Neural cell (in vitro differentiated cells): ENCODE measurements around the gene NRG3. TPM values are rescaled to one million over a fixed set of nuclear protein-coding genes. Genes with fewer than 3 reads are reported as not detected.

ENCODE experiments used
- H2AFZ ChIP-seq: fragments of 200-600, 300-800 bp; sonication (generic), shearing (Covaris generic); 2 replicates; pipeline ENCODE4 v1.6.0; 2014; ENCODE audit warnings: low read depth, mild to moderate bottlenecking, antibody characterized with exemption, low read length, moderate library complexity
- H3F3A ChIP-seq: fragments of 200-600 bp; shearing (Covaris generic); 2 replicates; pipeline ENCODE4 v1.6.1; 2016; ENCODE audit warnings: mild to moderate bottlenecking, moderate library complexity, mixed read lengths, antibody characterized with exemption, low read length; ENCODE audit not compliant: insufficient read depth, poor library complexity, severe bottlenecking
- H3K27ac ChIP-seq: fragments of 200-600, 300-800 bp; sonication (generic), shearing (Covaris generic); 2 replicates; pipeline ENCODE4 v1.5.1; 2014; ENCODE audit warnings: mild to moderate bottlenecking, low read length, moderate library complexity
- H3K27me3 ChIP-seq: fragments of 300-800, 200-600 bp; sonication (generic), shearing (Covaris generic); 2 replicates; pipeline ENCODE4 v1.6.0; 2014; ENCODE audit warnings: mild to moderate bottlenecking, low read depth, low read length, moderate library complexity; ENCODE audit not compliant: insufficient read depth
- H3K36me3 ChIP-seq: fragments of 300-800, 200-600 bp; sonication (generic), shearing (Covaris generic); 2 replicates; pipeline ENCODE4 v1.5.1; 2014; ENCODE audit warnings: mild to moderate bottlenecking, antibody characterized with exemption, low read length, moderate library complexity; ENCODE audit not compliant: insufficient read depth
- H3K4me2 ChIP-seq: fragments of 300-800, 200-600 bp; sonication (generic), shearing (Covaris generic); 2 replicates; pipeline ENCODE4 v1.6.0; 2014; ENCODE audit warnings: mild to moderate bottlenecking, low read length
- H3K4me3 ChIP-seq: fragments of 300-800, 200-600 bp; sonication (generic), shearing (Covaris generic); 2 replicates; pipeline ENCODE4 v1.5.1; 2014; ENCODE audit warnings: mild to moderate bottlenecking, low read length, moderate library complexity
- H3K79me2 ChIP-seq: fragments of 200-600 bp; shearing (Covaris generic); replicated peaks from 2 replicates; pipeline ENCODE4 v1.6.0; 2014; ENCODE audit warnings: mild to moderate bottlenecking, low read length, moderate library complexity; ENCODE audit not compliant: insufficient read depth
- H3K9ac ChIP-seq: fragments of 300-800, 200-600 bp; sonication (generic), shearing (Covaris generic); 2 replicates; pipeline ENCODE4 v1.6.1; 2016; ENCODE audit warnings: mild to moderate bottlenecking, low read length, mixed read lengths
- H3K9me2 ChIP-seq: fragments of 200-600 bp; shearing (Covaris generic); 2 replicates; pipeline ENCODE4 v1.6.1; 2016; ENCODE audit warnings: mild to moderate bottlenecking, low read length, mixed read lengths; ENCODE audit not compliant: insufficient read depth
- H3K9me3 ChIP-seq: fragments of 200-600, 300-800 bp; sonication (generic), shearing (Covaris generic); 2 replicates; pipeline ENCODE4 v1.6.1; 2016; ENCODE audit warnings: mild to moderate bottlenecking, mixed run types, low read length, moderate library complexity, mixed read lengths
- H4K20me1 ChIP-seq: fragments of 200-600 bp; shearing (Covaris generic); 2 replicates; pipeline ENCODE4 v1.6.1; 2016; ENCODE audit warnings: mild to moderate bottlenecking, mixed run types; ENCODE audit not compliant: insufficient read depth
- EP300 ChIP-seq: fragments of 450-650 bp; conservative IDR thresholded peaks from 2 replicates; pipeline ENCODE4 v1.6.1; 2014; ENCODE audit warnings: antibody characterized with exemption, mild to moderate bottlenecking, moderate library complexity; ENCODE audit not compliant: poor library complexity, severe bottlenecking
- EZH2 ChIP-seq: fragments of 200-600, 300-800 bp; shearing (Covaris generic), sonication (generic); IDR thresholded peaks from 2 replicates; pipeline ENCODE4 v1.6.1; 2014; ENCODE audit warnings: antibody characterized with exemption, low read length, borderline replicate concordance, mild to moderate bottlenecking; ENCODE audit not compliant: insufficient read depth, poor library complexity, severe bottlenecking
- MXI1 ChIP-seq: fragments of 450-650 bp; conservative IDR thresholded peaks from 2 replicates; pipeline ENCODE4 v1.6.1; 2014; ENCODE audit warnings: antibody characterized with exemption, mild to moderate bottlenecking; ENCODE audit not compliant: poor library complexity, severe bottlenecking
- POLR2AphosphoS5 ChIP-seq: IDR thresholded peaks from 2 replicates; pipeline ENCODE4 v1.6.1; 2012
- RAD21 ChIP-seq: fragments of 450-650 bp; conservative IDR thresholded peaks from 2 replicates; pipeline ENCODE4 v1.6.1; 2014; ENCODE audit warnings: antibody characterized with exemption, mild to moderate bottlenecking, moderate library complexity
- REST ChIP-seq: IDR thresholded peaks from 2 replicates; pipeline ENCODE4 v1.6.1; 2012; ENCODE audit warnings: borderline replicate concordance
- SMC3 ChIP-seq: fragments of 450-650 bp; conservative IDR thresholded peaks from 2 replicates; pipeline ENCODE4 v1.6.1; 2014; ENCODE audit warnings: antibody characterized with exemption, mild to moderate bottlenecking, moderate library complexity; ENCODE audit not compliant: poor library complexity
- TAF1 ChIP-seq: IDR thresholded peaks from 2 replicates; pipeline ENCODE4 v1.6.1; 2012; ENCODE audit warnings: low read depth
- polyA plus RNA-seq: library from polyadenylated mRNA; depleted of rRNA; stranded (reverse); fragments of >200 nt; gene quantifications from 2 replicates; pipeline ENCODE4 v1.2.3, GENCODE V29; 2014
- TF ChIP-seq, protein P1 (sequence below): fragments of 450-650 bp; IDR thresholded peaks from 2 replicates; pipeline ENCODE4 v1.5.1; 2014; ENCODE audit warnings: antibody characterized with exemption, mild to moderate bottlenecking, moderate library complexity; ENCODE audit not compliant: poor library complexity, severe bottlenecking

Gene NRG3
- polyA plus RNA-seq, 1 donor from 2014 or later: 14.0 TPM

- TF ChIP-seq TAF1: no peak
- TF ChIP-seq SMC3: no peak
- no peak for TF ChIP-seq REST
- no peak for TF ChIP-seq POLR2AphosphoS5
- TF ChIP-seq RAD21: no peak
- no peak for TF ChIP-seq EZH2
- TF ChIP-seq, protein P1, sequence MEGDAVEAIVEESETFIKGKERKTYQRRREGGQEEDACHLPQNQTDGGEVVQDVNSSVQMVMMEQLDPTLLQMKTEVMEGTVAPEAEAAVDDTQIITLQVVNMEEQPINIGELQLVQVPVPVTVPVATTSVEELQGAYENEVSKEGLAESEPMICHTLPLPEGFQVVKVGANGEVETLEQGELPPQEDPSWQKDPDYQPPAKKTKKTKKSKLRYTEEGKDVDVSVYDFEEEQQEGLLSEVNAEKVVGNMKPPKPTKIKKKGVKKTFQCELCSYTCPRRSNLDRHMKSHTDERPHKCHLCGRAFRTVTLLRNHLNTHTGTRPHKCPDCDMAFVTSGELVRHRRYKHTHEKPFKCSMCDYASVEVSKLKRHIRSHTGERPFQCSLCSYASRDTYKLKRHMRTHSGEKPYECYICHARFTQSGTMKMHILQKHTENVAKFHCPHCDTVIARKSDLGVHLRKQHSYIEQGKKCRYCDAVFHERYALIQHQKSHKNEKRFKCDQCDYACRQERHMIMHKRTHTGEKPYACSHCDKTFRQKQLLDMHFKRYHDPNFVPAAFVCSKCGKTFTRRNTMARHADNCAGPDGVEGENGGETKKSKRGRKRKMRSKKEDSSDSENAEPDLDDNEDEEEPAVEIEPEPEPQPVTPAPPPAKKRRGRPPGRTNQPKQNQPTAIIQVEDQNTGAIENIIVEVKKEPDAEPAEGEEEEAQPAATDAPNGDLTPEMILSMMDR: no peak
- TF ChIP-seq MXI1: no peak
- TF ChIP-seq EP300: no peak
- H3K4me3 ChIP-seq: no peak overlapping the region
- H3K27me3 ChIP-seq: no peaks in the 10 kb centered on the region
Observed at GRCh38 chr10:81961451-81962184, 86.6 kb downstream of the NRG3 start.

GRCh38 chr10:81963606-81964005 is 88.6 kb downstream of the NRG3 start:
- Histone ChIP-seq H3K27ac (no peak overlapping the region), H3K36me3 (no peaks in the 10 kb centered on the region), H4K20me1 (no peaks in the 10 kb centered on the region), H3F3A (no peaks in the 10 kb centered on the region), H3K27me3 (no peaks in the 10 kb centered on the region), H3K79me2 (no peaks in the 10 kb centered on the region), H3K9ac (no peak overlapping the region), H3K9me3 (no peaks in the 10 kb centered on the region), H3K9me2 (no peaks in the 10 kb centered on the region), H3K4me3 (no peak overlapping the region), H3K4me2 (no peak overlapping the region), H2AFZ (no peak overlapping the region)
- TF ChIP-seq EZH2 (no peak), SMC3 (no peak), MXI1 (no peak), TAF1 (no peak), POLR2AphosphoS5 (no peak), EP300 (no peak), REST (no peak), RAD21 (no peak)
- TF ChIP-seq, protein P1: no peak

More at GRCh38 chr10:81961451-81962184, 86.6 kb downstream of the NRG3 start:
- no peaks in the 10 kb centered on the region for H3K9me2 ChIP-seq
- H3F3A ChIP-seq: no peaks in the 10 kb centered on the region
- no peaks in the 10 kb centered on the region for H3K9me3 ChIP-seq
- H3K27ac ChIP-seq: no peak overlapping the region
- no peaks in the 10 kb centered on the region for H3K36me3 ChIP-seq
- H3K4me2 ChIP-seq: no peak overlapping the region
- H4K20me1 ChIP-seq: no peaks in the 10 kb centered on the region
- no peak overlapping the region for H2AFZ ChIP-seq
- no peaks in the 10 kb centered on the region for H3K79me2 ChIP-seq
- H3K9ac ChIP-seq: no peak overlapping the region
